Natural killer cell (primary cell): ENCODE measurements around the gene SKIL. TPM values are rescaled to one million over a fixed set of nuclear protein-coding genes. Genes with fewer than 3 reads are reported as not detected.

ENCODE experiments used
- ATAC-seq, 3 donors: fragments of 150-1000 bp in 2 of 3; fragments of 200-7000 bp in 1 of 3; cut with Tn5 transposase; 1 replicate in 1 of 3; 2 replicates in 2 of 3; pipeline ENCODE4 v1.10.0; 2021; ENCODE audit warnings: mild to moderate bottlenecking in 2 of 3, moderate library complexity in 2 of 3
- DNase-seq, 2 donors: peaks; one replicate each; pipeline versions ENCODE4 v3.0.0 to v3.0.0-alpha.2; 2013 to 2021; ENCODE audit warnings: mixed read lengths in 1 of 2
- H3K27ac ChIP-seq: one replicate; pipeline ENCODE4 v1.5.1; 2013; ENCODE audit warnings: mild to moderate bottlenecking, low read length
- H3K27me3 ChIP-seq: one replicate; pipeline ENCODE4 v1.6.1; 2013; ENCODE audit warnings: low read length; ENCODE audit not compliant: control insufficient read depth, insufficient read depth
- H3K36me3 ChIP-seq: one replicate; pipeline ENCODE4 v1.6.1; 2013; ENCODE audit warnings: low read length; ENCODE audit not compliant: control insufficient read depth, insufficient read depth
- H3K4me1 ChIP-seq: one replicate; pipeline ENCODE4 v1.6.1; 2013; ENCODE audit warnings: low read length; ENCODE audit not compliant: control insufficient read depth, insufficient read depth
- H3K4me3 ChIP-seq: one replicate; pipeline ENCODE4 v1.5.1; 2013; ENCODE audit warnings: low read length
- H3K9me3 ChIP-seq: one replicate; pipeline ENCODE4 v1.6.1; 2013; ENCODE audit warnings: low read length; ENCODE audit not compliant: control insufficient read depth, insufficient read depth
- H3K27ac Mint-ChIP-seq, 2 donors: one replicate each; pipeline ENCODE4 v1.8.0; 2022; ENCODE audit warnings: mild to moderate bottlenecking in 2 of 2, mixed read lengths in 2 of 2, moderate library complexity in 1 of 2
- H3K27me3 Mint-ChIP-seq, 2 donors: one replicate each; pipeline ENCODE4 v1.8.0; 2022; ENCODE audit warnings: low read depth in 2 of 2, mixed read lengths in 2 of 2
- H3K36me3 Mint-ChIP-seq: one replicate; pipeline ENCODE4 v1.8.0; 2022; ENCODE audit warnings: mixed read lengths
- H3K4me1 Mint-ChIP-seq, 2 donors: one replicate each; pipeline ENCODE4 v1.8.0; 2022; ENCODE audit warnings: mixed read lengths in 2 of 2
- H3K4me3 Mint-ChIP-seq: one replicate; pipeline ENCODE4 v1.8.0; 2022; ENCODE audit warnings: mild to moderate bottlenecking, moderate library complexity, mixed read lengths
- H3K9me3 Mint-ChIP-seq, 2 donors: one replicate each; pipeline ENCODE4 v1.8.0; 2022; ENCODE audit warnings: mixed read lengths in 2 of 2
- WGBS: methylation state at CpG from one replicate; pipeline ENCODE4 v1.1.7; 2013; ENCODE audit warnings: missing lambda C conversion rate; ENCODE audit not compliant: insufficient coverage; 5-methylcytosine and 5-hydroxymethylcytosine counted together
- intact Hi-C: fragments of 100-400 bp; cut with micrococcal nuclease; formaldehyde crosslinking; loops from one replicate; pipeline ENCODE4 v1.14.2; 2022
- total RNA-seq, 4 donors: library from RNA; stranded (reverse); fragments of 120-200 nt in 1 of 4; gene quantifications; one replicate each; pipeline versions ENCODE4 v1.2.3 to v1.2.4, GENCODE V29; 2013 to 2022
- TF ChIP-seq, protein P1 (sequence below): fragments of 200-600 bp; IDR thresholded peaks from one replicate; pipeline ENCODE4 v1.8.0; 2022; ENCODE audit warnings: antibody characterized with exemption

SKIL gene
- total RNA-seq, 3 donors from 2014 or later (not counting 1 experiment from before 2014, with no cell fraction given): 85.5 to 156 (median 96.3) TPM

DNA sequence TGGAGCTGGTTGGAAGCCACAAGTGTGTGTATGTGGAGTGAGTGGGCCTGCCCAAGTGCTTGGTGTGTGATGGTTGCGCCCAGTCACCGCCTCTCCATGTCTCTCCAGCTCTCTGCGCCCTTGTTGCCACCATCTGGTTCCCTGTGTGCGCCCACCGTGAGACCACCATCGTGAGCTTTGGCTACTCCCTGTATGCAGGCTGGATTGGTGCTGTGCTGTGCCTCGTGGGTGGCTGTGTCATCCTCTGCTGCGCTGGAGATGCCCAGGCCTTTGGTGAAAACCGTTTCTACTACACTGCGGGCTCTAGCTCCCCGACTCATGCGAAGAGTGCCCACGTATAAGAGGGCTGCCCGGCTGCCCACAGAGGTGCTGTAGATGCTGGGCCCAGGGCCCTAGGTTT is 74.9 kb downstream of the SKIL start:
- 94% methylated on average over 14 of the region's 14 CpGs for WGBS
- intact Hi-C loops: no loop called here
- Histone ChIP-seq H3K36me3 (no peaks in the 10 kb centered on the region), H3K27ac (no peak overlapping the region), H3K4me3 (no peak overlapping the region), H3K9me3 (no peaks in the 10 kb centered on the region), H3K27me3 (no peaks in the 10 kb centered on the region), H3K4me1 (no peaks in the 10 kb centered on the region)
- peaks cover 5 to 14% of the 10 kb centered on the region in 2 donors for H3K4me1 Mint-ChIP-seq
- H3K36me3 Mint-ChIP-seq: no peaks in the 10 kb centered on the region
- TF ChIP-seq, protein P1, sequence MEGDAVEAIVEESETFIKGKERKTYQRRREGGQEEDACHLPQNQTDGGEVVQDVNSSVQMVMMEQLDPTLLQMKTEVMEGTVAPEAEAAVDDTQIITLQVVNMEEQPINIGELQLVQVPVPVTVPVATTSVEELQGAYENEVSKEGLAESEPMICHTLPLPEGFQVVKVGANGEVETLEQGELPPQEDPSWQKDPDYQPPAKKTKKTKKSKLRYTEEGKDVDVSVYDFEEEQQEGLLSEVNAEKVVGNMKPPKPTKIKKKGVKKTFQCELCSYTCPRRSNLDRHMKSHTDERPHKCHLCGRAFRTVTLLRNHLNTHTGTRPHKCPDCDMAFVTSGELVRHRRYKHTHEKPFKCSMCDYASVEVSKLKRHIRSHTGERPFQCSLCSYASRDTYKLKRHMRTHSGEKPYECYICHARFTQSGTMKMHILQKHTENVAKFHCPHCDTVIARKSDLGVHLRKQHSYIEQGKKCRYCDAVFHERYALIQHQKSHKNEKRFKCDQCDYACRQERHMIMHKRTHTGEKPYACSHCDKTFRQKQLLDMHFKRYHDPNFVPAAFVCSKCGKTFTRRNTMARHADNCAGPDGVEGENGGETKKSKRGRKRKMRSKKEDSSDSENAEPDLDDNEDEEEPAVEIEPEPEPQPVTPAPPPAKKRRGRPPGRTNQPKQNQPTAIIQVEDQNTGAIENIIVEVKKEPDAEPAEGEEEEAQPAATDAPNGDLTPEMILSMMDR: no peak
- H3K9me3 Mint-ChIP-seq: no peaks in the 10 kb centered on the region
- no peak for ATAC-seq
- no peak overlapping the region for H3K27ac Mint-ChIP-seq
- no peak for DNase-seq
- no peak overlapping the region for H3K4me3 Mint-ChIP-seq
- peaks cover 0 to 8% of the 10 kb centered on the region in 2 donors for H3K27me3 Mint-ChIP-seq

DNA sequence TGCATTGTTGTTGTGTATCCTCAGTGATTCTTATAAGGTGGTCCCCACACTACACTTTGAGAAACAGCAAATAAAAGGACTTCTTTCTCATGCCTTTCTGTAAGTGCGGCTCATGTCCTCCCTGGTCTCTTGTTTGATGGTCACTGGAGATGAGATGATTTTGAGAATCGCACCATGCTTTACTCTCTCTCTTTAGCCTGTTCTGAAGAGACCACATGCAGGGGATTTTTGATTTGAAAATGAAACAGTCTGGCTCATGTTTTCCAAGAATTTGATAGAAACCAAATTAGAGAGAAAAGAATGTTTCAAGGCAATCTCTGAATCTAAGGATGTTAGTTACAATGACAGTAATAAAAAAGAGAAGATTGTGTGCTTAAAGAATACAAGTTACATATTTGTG is 79.2 kb downstream of the SKIL start:
- Histone ChIP-seq H3K36me3 (no peaks in the 10 kb centered on the region), H3K9me3 (no peaks in the 10 kb centered on the region), H3K27ac (no peak overlapping the region), H3K4me1 (no peaks in the 10 kb centered on the region), H3K4me3 (no peak overlapping the region), H3K27me3 (no peaks in the 10 kb centered on the region)
- Mint-ChIP-seq H3K27ac (no peak overlapping the region), H3K36me3 (no peaks in the 10 kb centered on the region), H3K9me3 (no peaks in the 10 kb centered on the region), H3K4me1 (no peaks in the 10 kb centered on the region), H3K4me3 (no peak overlapping the region), H3K27me3 (peaks cover 2 to 22% of the 10 kb centered on the region in 2 donors)
- intact Hi-C loops: no loop called here
- ATAC-seq: no peak
- TF ChIP-seq, protein P1: no peak
- WGBS: 93% methylated on average over 2 of the region's 2 CpGs
- DNase-seq: no peak

DNA sequence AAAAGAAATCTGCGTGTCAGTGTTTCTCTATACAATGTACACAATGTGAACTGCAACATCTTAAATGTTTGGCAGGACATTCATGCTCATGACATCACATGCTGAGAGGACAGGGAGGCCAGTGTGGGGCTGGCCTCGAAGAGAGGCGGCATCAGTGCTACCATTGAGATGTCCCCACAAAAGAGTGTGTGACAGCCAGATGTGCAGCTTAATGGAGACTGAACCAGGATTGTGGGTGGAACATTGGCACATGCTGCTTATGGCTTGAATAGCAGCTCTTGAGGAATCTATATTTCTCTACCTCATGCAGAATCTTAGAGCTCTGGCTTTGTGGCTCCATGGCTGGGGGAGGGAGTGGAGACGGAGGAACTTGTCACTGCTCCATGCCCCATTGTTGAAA is 79.7 kb downstream of the SKIL start:
- Mint-ChIP-seq H3K4me3 (no peak overlapping the region), H3K36me3 (no peaks in the 10 kb centered on the region), H3K4me1 (no peaks in the 10 kb centered on the region), H3K9me3 (no peaks in the 10 kb centered on the region), H3K27ac (no peak overlapping the region), H3K27me3 (peaks cover 2 to 22% of the 10 kb centered on the region in 2 donors)
- Histone ChIP-seq H3K27ac (no peak overlapping the region), H3K4me1 (no peaks in the 10 kb centered on the region), H3K4me3 (no peak overlapping the region), H3K27me3 (no peaks in the 10 kb centered on the region), H3K36me3 (no peaks in the 10 kb centered on the region), H3K9me3 (no peaks in the 10 kb centered on the region)
- 90% methylated on average over 4 of the region's 4 CpGs for WGBS
- intact Hi-C loops: no loop called here
- no peak for ATAC-seq
- TF ChIP-seq, protein P1: no peak
- no peak for DNase-seq

DNA sequence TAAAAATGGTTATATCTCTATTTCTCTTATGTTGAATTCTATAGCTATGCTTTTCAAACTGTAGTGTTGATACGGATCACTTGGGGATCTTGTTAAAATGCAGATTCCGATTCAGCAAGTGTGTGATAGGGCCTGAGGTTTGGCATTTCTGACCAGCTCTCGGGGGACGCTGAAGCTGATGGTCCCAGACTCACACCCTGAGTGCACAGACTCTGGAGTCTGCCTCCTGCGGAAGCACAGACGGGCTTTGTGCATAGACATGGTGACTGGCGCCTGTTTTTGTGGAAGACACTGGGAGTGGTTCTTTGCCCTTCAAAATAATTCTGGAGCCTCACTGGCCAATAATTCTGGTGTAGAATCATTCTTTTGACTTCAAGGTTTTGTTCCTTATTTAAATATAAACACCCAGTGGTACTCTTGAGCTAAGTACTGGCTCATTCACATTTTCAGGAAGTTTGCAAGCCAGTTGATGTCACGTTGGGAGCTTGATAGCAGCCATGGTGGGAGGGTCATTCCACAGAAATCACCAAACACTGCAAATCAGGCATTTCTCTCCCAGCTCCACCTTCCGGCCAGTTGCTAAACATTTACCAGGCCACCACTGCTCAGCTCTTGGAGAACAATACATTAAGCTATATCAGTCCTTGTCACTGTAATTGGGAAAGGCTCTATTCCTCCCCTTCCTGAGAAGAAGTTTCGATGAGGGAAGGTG is 80.3 kb downstream of the SKIL start:
- Mint-ChIP-seq H3K4me1 (no peaks in the 10 kb centered on the region), H3K36me3 (no peaks in the 10 kb centered on the region), H3K4me3 (no peak overlapping the region), H3K27me3 (peaks cover 7 to 22% of the 10 kb centered on the region in 2 donors), H3K9me3 (no peaks in the 10 kb centered on the region), H3K27ac (no peak overlapping the region)
- TF ChIP-seq, protein P1: no peak
- intact Hi-C loops: no loop called here
- Histone ChIP-seq H3K9me3 (no peaks in the 10 kb centered on the region), H3K27me3 (no peaks in the 10 kb centered on the region), H3K36me3 (no peaks in the 10 kb centered on the region), H3K27ac (no peak overlapping the region), H3K4me3 (no peak overlapping the region), H3K4me1 (no peaks in the 10 kb centered on the region)
- ATAC-seq (no peak), DNase-seq (no peak)
- WGBS: 83% methylated on average over 10 of the region's 10 CpGs
